ENCODE results near the gene PRSS21.

PRSS21 gene

DNA sequence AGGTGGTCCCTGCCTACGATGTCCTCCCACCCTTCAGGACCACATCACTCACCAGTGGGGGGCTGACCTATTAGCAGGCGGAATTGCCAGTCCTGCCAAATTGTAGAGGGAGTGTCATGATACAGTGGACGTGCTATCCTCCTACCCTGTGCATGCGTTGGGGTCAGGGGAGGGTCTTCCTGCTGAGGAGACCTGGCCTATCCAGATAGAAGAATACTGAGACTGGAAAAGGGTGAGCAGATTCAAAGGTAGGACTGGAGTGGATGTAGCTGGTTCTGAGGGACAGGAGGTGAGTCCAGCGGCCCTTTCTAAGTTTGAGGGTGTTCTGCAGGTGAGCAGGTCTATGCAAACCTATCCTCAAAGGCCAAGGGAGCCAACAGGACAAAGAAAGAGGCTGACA lies 10.8 kb upstream of the PRSS21 start:
- no peak for DNase-seq (ENCODE audit: low read depth)

DNA sequence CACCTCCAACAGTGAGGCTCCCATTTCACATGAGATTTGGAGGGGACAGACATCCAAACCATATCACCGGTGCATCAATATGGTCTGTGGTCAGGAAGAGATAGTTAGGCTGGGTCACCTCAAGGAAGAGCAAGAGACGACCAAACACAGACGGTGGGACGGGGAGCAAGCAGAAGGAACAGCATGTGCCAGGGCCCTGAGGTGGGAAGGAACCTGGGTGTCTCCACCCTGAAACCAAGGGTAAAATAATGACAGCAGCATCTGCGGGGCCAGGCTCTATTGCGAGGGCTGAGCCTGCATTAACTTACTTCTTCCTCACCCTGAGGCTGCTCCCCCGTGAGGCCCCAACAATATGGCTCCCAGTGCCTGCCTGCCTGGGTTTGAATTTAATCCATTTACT lies 8.9 kb upstream of the PRSS21 start:
- DNase-seq (ENCODE audit: low read depth) = no peak

DNA sequence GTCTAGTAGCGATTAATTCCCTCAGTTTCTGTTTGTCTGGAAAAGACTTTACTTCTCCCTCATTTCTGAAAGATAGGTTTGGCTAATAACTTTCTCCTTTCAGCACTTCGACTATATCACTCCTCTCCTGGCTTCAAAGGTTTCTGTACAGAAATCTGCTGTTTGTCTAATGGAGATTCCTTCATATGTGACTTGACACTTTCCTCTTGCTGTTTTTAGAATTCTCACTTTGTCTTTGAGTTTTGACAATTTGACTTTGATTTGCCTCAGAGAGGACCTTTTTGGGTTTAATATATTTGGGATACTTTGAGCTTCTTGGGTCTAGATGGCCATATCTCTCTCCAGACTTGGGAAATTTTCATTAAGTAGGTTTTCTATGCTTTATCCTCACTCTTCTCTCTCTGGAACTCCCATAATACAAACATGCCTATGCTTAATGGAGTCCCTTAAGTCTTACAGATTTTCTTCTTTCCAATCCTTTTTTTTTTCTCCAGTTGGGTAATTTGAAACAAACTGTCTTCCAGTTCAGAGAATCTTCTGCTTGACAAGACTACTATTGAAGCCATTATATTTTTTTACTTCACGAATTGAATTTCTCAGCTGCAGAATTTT lies 7.8 kb upstream of the PRSS21 start:
- DNase-seq (ENCODE audit: low read depth) = no peak

DNA sequence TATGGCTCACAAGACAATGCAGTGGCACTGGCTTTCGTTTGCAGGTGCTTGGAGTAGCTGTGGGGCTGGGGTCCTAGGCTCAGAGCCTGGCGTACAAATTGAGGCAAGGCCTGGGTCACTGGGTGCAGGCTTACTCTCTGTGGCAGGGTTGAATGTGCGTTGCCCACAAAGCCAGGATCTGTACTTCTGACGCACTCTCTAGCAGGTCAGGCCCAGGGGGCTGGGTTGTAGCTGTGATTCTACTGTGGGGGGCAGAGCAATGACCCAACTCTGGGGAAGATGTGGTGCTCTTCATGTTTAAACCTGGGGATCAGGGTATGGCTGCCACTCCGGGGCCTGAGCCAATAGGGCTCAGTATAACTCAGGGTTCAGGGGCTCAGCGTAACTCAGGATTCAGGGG lies 6.4 kb upstream of the PRSS21 start:
- DNase-seq (ENCODE audit: low read depth) = no peak

DNA sequence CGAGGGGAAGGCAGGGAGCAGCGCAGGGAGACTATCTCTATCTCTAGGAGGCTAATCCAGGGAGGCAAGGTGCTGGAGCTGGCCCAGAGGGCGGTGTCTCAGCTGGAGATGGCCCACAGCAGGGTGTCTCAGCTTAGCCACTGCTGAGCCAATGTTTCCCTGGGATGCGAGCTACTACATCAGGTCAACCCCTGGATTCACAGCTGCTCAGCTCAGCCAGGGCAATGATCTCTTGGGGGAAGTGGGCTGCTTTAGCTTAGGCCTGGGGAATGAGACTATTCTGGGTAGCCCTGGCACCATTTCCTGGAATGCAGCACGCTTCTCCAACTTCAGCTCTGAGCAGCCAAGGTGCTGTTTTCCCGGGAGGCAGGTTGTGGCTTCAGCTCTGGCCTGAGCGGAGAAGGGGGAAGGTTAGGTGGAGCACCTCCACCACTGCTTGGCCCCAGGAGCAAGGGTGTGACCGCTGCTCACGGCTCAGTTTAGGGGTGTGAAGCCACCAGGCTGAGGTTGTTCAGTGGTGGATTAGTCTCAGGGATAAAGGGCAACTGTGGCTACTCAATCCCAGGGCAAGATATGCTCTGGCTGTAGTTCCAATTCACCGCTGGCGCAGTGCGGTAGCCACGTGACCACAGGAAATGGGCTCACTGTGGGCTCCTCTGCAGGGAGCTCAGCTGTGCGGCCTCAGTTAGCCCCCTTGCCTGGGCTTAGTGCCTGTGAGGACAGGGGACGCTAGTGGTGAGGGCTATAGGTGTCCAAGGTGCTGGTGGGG lies 5.2 kb upstream of the PRSS21 start:
- no peak for DNase-seq (ENCODE audit: low read depth)

DNA sequence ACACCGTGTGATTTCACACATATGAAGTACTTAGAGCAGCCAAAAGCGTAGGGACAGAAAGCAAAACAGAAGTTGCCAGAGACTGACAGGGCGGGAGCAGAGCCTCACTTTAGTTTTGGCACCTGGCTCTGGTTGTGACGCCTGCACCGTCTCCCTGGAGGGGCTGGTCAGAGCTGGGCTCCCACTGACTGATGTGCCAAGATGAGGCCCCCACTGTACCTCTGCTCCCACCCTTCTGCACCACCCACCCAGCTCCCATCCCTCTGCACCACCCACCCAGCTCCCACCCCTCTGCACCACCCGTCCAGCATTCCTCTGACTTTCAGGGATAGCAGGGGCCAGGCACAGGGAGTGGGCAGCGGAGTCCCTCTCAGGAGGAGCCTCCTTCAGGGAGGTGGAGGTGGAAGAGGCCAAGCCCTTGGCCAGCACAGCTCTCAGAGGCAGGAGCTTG lies 3.2 kb upstream of the PRSS21 start:
- DNase-seq (ENCODE audit: low read depth) = no peak

DNA sequence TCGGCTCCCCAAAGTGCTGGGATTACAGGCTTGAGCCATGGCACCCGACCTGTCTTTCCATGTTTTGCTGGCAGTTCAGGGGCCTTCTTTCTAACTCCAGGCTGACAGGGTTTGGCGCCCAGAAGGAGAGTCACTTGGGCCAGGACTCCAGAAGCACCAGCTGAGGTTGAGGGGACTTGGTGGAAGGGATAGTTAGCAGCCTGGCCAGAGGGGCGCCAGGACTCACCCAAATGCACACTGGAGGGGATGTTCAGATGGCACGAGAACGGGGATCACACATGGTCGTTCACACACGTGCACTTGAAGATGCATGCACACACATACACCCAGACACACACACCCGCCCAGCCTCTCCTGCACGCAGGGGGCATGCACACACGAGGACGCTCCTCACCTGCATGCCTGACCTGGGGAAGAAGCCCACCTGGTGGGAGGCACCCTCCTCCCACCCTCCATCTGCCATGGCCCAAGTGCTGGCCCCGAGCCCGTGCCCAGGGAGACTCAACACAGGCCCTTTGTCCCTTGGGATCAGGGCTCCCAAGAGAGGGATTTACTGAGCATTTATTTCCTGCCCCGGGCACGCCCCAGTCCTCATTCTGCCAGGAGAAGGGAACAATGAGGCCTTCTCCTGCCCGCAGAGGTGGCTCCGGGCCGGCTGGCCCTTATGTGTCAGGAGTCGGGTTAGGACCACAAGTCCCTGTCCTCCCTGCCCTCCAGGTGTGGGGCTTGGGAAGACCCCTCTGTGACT lies 2.3 kb upstream of the PRSS21 start:
- DNase-seq (ENCODE audit: low read depth) = no peak

DNA sequence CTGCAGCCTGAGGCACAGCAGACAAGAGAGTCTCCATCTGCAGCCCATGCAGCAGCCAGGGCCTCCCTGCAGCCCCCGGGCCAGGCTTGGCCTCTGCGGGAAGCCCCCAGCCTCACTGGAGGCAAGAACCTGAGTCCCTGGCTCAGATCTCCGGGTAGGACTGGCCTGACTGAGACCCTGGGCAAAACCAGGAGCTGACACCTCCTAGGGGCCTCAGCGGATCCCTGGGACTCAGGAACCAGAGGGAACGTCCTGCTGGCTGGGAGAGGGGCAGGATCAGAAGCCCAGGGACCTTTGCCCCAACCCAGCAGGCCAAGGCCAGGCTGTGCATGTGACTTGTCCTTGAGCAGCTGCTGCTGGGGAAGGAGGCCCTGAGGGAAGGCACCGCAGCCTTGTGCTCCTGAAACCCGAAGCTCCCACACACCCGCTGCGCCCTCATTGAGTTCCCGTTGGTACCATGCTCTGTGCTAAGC lies 1.7 kb upstream of the PRSS21 start:
- no peak for DNase-seq (ENCODE audit: low read depth)

DNA sequence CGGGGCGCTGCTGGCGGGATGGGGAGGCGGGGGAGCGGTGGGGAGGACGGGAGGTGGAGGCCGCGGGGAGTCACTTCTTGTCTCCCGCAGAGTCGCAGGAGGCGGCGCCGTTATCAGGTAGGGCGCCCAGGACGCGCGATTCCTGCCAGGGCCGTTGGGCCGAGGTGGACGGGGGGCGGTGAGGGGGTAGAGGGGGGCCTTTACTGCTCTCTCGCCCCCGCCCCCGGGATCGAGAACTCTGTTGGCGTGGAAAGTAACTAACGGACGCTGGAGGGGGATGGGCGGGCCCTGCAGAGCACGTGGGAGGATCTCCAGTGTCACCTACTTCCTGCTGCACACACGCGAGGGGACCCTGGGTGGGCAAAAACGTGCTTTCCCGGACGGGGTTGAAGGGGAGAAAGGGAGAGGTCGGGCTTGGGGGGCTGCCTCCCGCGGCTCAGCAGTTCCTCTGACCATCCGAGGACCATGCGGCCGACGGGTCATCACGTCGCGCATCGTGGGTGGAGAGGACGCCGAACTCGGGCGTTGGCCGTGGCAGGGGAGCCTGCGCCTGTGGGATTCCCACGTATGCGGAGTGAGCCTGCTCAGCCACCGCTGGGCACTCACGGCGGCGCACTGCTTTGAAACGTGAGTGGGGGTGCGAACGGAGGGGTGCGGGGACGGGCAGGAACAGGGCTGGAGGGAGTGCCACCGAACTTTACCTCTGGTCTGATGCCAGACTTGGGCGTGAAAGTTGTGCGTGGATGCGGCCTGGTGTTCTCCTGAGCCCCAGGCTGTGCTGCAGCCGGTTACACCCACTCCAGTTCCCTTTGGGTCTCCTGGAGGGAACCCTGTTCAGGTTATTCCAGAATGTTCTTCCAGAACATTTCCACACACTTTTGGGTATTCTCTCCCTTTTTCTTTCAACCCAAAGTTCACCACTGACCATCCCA lies 569 bp downstream of the PRSS21 start:
- no peak for DNase-seq (ENCODE audit: low read depth)

DNA sequence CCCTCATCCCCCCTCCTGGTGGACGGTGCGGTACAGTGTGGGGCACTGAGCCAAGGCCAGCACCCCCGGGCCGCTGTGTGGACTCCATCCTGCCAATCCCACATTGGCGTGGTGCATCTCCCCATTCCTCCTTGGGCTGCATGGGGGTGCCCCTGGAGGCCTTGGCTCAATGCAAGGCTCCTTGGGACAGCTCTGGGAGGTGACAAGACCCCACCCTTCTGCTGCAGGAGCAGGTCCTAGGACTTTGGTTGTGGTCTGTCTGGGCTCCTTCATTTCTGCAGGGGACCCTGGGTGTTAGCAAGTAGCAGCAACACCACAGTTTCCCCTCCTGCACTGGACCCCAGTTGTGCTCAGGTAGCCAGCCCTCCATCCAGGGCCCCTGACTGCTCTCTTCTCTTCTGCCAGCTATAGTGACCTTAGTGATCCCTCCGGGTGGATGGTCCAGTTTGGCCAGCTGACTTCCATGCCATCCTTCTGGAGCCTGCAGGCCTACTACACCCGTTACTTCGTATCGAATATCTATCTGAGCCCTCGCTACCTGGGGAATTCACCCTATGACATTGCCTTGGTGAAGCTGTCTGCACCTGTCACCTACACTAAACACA lies 1.3 kb downstream of the PRSS21 start:
- DNase-seq (ENCODE audit: low read depth) = no peak

DNA sequence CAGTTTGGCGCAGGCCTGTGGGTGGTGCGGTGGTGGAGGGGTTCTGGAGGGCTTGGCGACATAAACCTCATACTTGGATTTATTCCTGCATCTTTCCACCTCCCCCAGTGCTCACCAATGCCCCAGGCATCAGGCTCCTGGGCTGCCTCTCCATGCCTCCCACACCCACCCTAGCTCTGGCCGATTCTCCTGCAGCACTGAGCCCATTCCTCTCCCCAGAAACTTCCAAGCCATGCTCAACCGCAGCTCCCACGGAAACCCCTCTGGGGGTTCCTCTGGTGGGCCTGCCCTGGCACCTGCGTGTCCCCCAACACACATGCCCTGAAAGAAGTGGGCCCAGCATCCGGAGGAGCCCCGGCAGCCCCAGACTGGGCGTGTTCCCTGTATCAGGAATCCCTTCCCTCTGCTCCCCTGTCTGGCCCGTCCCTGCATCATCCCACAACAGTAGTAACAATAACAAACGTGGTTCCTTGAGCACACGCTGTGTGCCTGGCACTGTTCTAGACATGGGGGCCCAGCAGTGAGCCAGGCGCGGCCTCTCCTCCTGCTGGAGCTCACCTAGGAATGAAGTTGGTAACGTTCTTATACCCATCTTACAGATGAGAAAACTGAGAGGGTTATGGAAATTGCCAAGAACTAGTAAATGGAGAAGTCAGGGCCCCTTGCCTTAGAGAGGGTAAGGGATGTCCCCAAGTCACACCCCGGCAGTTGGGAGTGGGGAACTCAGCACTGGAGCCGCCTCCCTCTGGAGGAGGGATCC lies 2.3 kb downstream of the PRSS21 start:
- no peak for DNase-seq (ENCODE audit: low read depth)

DNA sequence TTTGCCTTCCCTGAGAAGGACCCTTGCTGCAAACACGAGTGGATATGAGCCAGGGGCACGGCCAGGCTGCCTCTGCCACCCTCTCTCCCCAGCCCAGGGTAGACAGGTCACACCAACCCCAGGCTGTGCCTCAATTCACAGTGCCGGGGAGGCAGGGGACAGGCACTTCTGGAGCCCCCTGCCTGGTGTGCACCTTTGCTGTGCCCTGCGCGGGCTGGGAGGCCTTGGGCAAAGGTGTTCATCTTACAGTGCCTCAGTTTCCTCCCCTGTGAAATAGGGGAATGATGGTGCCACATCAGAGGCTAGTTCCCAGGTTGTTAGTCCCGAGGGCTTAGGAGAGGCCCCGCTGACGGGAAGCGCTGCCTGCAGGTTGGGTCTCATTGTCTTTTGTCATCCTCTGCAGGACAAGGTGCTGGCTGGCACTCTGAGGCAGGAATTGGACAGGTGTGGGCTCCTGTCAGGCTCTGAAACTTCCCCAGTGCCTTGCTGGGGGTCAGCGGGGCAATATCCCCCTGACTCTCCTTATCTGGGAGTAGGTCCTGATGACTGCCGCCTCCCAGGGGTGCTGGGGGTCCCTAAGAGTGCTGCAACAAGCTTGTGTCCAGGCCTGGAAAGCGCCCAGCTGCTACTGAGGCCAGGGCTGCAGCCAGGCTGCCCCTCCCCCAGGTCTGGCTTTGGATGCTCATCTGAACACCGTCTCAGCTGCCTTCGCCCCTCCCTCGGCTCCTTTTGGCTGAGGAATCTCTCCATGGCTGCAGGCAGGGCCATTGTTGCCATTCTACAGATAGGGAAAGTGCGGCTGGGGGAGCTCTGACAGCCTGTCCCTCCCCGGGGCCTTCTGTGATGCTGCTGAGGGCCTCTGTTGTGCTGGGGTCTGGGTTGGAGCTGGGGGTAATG lies 3.1 kb downstream of the PRSS21 start:
- DNase-seq (ENCODE audit: low read depth) = no peak

DNA sequence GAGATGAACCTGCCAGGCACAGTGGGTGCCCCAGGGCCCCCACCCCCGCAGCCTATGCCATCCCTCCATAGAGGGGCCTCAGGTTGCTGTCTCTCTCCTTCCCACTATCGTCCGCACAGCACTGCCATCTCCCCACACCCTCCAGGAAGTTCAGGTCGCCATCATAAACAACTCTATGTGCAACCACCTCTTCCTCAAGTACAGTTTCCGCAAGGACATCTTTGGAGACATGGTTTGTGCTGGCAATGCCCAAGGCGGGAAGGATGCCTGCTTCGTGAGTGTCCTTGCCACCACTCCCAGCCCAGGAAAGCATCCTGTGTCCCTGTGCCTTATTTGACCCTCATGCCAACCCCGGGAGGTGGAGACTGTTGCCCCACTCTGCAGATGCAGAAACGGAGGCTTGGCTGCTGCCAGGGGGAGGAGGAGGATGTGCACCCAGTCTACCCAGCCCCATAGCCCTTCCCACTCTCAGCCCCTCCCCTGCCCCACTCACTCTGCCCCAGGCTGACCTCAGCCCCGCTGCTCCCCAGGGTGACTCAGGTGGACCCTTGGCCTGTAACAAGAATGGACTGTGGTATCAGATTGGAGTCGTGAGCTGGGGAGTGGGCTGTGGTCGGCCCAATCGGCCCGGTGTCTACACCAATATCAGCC lies 3.9 kb downstream of the PRSS21 start:
- DNase-seq (ENCODE audit: low read depth) = no peak

DNA sequence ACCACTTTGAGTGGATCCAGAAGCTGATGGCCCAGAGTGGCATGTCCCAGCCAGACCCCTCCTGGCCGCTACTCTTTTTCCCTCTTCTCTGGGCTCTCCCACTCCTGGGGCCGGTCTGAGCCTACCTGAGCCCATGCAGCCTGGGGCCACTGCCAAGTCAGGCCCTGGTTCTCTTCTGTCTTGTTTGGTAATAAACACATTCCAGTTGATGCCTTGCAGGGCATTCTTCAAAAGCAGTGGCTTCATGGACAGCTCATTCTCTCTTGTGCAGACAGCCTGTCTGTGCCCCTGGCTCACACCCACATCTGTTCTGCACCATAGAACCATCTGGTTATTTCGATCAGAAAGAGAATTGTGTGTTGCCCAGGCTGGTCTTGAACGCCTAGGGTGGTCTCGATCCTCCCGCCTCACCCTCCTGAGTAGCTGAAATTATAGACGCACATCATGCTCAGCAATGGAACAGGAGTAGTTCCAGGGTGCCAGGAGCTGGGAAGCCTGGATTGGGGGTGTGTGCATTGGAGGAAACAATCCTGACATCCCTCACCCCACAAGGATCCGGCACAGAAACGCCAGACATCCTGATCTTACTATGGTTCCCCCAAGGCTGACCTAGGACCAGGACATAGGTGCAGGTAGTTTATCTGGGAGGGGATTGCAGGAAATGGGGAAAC lies 4.6 kb downstream of the PRSS21 start:
- no peak for DNase-seq (ENCODE audit: low read depth)

DNA sequence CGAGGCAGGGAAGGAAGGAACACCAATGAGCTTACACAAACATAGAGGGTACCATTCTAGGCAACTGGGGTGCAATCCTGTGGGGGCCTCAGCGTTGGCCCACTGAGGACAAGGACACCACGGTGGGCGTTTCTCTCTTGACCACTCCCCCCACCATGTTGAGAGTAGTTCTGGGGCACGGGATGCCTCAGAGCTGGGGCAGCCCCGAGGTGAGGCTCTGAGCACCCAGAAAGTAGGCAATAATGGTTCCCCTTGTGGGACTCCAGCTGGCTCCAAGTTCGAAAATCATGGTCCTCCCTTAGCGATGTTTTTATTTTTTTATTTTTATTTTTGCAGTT lies 5.1 kb downstream of the PRSS21 start:
- no peak for DNase-seq (ENCODE audit: low read depth)

DNA sequence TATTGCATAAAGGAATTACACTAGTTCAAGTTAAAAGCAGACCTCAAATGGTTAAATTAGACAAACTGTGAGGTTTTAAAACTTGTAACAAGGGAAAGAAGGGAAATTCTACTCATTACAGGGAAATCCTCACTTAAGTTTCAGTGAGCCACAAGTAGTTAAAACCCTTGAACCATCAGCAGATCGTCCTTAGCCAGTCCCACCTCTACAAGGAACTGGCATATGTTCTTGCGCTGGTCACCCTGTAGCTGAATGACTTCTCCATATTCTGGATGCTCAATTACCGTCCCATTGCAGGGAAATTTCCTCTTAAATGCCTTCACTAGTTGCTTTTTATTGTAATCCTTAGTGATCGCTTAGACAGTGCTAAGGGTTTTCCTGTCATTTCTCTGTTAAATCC lies 5.5 kb downstream of the PRSS21 start:
- no peak for DNase-seq (ENCODE audit: low read depth)

DNA sequence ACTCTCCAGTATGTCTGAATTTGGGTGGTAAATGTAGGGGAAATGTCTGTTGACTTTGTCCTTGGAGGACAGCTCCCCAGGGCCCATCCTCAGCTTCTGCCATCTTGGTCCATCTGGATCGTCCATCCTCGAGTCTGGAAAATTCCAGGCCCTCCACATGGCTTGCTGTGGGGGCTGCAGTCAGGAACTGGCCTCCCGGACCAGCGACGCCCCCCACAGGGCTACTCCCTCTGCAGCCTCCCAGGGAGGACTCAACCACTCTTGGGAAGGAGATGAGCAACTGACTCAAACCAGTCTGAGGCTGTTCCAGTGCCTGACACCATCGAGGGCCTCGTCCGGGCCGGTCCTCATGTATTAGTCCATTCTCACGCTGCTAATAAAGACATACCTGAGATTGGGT lies 7.6 kb downstream of the PRSS21 start:
- DNase-seq (ENCODE audit: low read depth) = no peak

DNA sequence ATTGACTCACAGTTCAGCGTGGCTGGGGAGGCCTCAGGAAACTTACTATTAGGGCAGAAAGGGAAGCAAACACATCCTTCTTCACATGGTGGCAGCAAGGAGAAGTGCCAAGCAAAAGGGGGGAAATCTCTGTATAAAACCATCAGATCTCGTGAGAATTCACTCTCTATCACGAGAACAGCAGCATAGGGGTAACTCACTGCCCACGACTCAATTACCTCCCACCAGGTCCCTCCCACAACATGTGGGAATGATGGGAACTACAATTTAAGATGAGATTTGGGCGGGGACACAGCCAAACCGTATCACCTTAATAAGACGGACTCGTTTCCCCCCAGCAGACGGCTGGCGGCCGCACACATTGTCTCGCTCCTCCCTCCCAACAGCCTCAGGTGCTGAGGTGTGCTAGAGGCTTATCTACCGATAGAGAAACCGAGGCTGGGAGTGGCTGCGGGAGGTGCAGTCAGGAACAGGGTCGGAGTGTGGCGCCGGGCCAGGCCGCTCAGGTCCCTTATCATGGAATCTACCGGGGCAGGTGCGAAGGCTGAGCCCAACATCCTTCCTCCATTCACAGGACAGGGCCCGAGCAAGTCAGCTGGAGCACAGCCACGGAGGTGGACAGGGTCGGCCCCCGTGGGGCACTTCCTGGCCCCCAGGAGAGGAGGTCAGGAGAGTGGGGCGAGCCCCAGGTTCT lies 8.2 kb downstream of the PRSS21 start:
- DNase-seq (ENCODE audit: low read depth) = no peak

Measured in fibroblast of the conjunctiva (primary cell).